SIG-M5 treated with dmso at 0.1 percent for 504 hours (cell line): ENCODE measurements around the gene MPHOSPH9.

ENCODE experiments used
- DNase-seq: peaks from one replicate; lab custom pipeline; 2025; ENCODE audit not compliant: unreplicated experiment; lab: John Stamatoyannopoulos, UW

MPHOSPH9 gene

GRCh38 chr12:123232807-123233504, at the start of gene MPHOSPH9, which contains the start of gene MTRFR:
Gene MPHOSPH9, minus strand, starts transcription at chr12:123233141. Its CDS starts 2,777 bp downstream, at chr12:123230364.
Gene MTRFR, plus strand, starts transcription at chr12:123233436. Its CDS starts 20,239 bp downstream, at chr12:123253675.
- peak; percentile 100 for DNase-seq

GRCh38 chr12:123282111-123282510, 49.2 kb upstream of the MPHOSPH9 start:
- DNase-seq = no peak

GRCh38 chr12:123280971-123281370, 48.0 kb upstream of the MPHOSPH9 start:
- no peak for DNase-seq

- peak; percentile 78 for DNase-seq
Observed at GRCh38 chr12:123278101-123278627, 45.2 kb upstream of the MPHOSPH9 start.

- DNase-seq = no peak
Observed at GRCh38 chr12:123273166-123273565, 40.2 kb upstream of the MPHOSPH9 start.

- DNase-seq = peak; percentile 69
Observed at GRCh38 chr12:123271001-123271668, 38.2 kb upstream of the MPHOSPH9 start.

- DNase-seq = no peak
Observed at GRCh38 chr12:123270214-123271000, 37.5 kb upstream of the MPHOSPH9 start.

GRCh38 chr12:123269896-123270213, 36.9 kb upstream of the MPHOSPH9 start:
- DNase-seq = no peak

- no peak for DNase-seq
Observed at GRCh38 chr12:123269395-123269892, 36.5 kb upstream of the MPHOSPH9 start.

- no peak for DNase-seq
Observed at GRCh38 chr12:123268850-123269249, 35.9 kb upstream of the MPHOSPH9 start.

GRCh38 chr12:123267991-123268843, 35.3 kb upstream of the MPHOSPH9 start:
- DNase-seq = no peak

GRCh38 chr12:123267335-123267920, 34.5 kb upstream of the MPHOSPH9 start:
- no peak for DNase-seq

- DNase-seq = no peak
Observed at GRCh38 chr12:123266679-123267277, 33.8 kb upstream of the MPHOSPH9 start.

GRCh38 chr12:123265851-123266678, 33.1 kb upstream of the MPHOSPH9 start:
- DNase-seq = no peak

- peak; percentile 14 for DNase-seq
Observed at GRCh38 chr12:123264642-123265041, 31.7 kb upstream of the MPHOSPH9 start.

- no peak for DNase-seq
Observed at GRCh38 chr12:123263196-123263817, 30.4 kb upstream of the MPHOSPH9 start.

- DNase-seq = no peak
Observed at GRCh38 chr12:123261196-123261595, 28.3 kb upstream of the MPHOSPH9 start.

- DNase-seq = no peak
Observed at GRCh38 chr12:123260081-123260480, 27.1 kb upstream of the MPHOSPH9 start.
